ENCODE data around the gene MRC2.
"Not testable (repeated sequence)": the region's sequence is repeated elsewhere in the genome, so short reads cannot be mapped to it uniquely, and the experiment has no call there.

The MRC2 gene

DNA sequence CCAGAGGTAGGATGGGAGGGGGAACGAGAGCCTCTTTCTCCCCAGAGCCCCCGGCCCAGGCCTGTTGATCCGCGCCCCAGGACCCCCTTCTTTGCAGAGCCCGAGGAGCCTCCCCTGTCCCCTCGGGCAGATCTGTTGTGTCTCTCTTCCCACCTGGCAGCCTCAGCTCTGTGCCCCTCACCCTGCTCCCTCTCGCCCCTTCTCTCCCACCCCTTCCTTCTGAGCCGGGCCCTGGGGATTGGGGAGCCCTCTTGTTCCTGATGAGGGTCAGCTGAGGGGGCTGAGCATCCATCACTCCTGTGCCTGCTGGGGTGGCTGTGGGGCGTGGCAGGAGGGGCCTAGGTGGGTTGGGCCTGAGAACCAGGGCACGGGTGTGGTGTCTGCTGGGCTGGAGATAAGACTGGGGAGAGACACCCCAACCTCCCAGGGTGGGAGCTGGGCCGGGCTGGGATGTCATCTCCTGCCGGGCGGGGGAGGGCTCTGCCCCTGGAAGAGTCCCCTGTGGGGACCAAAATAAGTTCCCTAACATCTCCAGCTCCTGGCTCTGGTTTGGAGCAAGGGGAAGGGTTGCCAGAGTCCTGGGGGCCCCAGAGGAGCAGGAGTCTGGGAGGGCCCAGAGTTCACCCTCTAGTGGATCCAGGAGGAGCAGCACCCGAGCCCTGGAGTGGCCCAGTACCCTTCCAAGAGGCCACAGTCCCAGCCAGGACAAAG, 65.4 kb downstream of the MRC2 start:
- no peak overlapping the region for H3K4me3 ChIP-seq (ENCODE audit: low read depth, low read length)
- DNase-seq (ENCODE audit: low read depth) = no peak
- TF ChIP-seq, protein P1, sequence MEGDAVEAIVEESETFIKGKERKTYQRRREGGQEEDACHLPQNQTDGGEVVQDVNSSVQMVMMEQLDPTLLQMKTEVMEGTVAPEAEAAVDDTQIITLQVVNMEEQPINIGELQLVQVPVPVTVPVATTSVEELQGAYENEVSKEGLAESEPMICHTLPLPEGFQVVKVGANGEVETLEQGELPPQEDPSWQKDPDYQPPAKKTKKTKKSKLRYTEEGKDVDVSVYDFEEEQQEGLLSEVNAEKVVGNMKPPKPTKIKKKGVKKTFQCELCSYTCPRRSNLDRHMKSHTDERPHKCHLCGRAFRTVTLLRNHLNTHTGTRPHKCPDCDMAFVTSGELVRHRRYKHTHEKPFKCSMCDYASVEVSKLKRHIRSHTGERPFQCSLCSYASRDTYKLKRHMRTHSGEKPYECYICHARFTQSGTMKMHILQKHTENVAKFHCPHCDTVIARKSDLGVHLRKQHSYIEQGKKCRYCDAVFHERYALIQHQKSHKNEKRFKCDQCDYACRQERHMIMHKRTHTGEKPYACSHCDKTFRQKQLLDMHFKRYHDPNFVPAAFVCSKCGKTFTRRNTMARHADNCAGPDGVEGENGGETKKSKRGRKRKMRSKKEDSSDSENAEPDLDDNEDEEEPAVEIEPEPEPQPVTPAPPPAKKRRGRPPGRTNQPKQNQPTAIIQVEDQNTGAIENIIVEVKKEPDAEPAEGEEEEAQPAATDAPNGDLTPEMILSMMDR (IDR thresholded peaks at IDR 0.05; ENCODE audit: control insufficient read depth, extremely low read depth, insufficient read depth) = peak; percentile 37

DNA sequence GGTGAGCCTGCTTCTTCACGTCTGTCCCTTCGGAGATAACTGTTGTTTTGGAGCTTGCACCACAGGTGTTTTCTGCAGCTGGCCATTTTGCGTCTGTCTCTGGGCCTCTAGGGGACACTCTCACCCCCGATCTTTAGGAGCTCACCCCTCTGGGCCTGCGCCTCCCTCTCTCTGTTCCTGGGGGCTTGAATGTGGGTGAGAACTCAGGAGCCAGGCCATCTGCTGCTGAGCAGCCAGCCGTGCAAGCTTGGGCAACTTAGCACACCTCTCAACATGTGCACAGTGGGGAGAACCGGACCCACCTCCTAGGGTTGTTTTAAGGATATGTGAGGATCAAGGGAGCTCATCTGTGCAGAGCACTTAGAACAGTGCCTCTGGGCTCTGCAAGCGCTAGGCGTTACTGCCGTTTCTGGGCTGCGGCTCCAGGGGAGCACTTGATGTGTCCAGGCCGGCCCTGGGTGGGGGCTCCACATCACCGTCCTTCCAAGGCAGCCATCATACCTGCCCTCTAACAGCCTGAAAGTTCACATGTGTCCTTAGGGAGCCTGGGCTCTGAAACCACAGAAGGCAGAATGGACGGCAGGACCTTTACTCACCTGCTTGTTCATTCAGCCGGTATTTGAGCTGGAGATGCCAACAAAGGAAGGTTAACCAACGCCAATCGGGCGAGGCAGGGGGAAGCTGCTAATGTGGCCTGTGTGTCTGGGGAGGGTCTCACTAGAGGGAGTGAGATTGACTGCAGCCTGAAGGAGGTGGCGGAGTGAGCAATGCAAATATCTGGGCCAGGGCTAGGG, 66.3 kb downstream of the MRC2 start:
- no peak overlapping the region for H3K4me3 ChIP-seq (ENCODE audit: low read depth, low read length)
- TF ChIP-seq, protein P1 (IDR thresholded peaks at IDR 0.05; ENCODE audit: control insufficient read depth, extremely low read depth, insufficient read depth) = no peak
- no peak for DNase-seq (ENCODE audit: low read depth)

DNA sequence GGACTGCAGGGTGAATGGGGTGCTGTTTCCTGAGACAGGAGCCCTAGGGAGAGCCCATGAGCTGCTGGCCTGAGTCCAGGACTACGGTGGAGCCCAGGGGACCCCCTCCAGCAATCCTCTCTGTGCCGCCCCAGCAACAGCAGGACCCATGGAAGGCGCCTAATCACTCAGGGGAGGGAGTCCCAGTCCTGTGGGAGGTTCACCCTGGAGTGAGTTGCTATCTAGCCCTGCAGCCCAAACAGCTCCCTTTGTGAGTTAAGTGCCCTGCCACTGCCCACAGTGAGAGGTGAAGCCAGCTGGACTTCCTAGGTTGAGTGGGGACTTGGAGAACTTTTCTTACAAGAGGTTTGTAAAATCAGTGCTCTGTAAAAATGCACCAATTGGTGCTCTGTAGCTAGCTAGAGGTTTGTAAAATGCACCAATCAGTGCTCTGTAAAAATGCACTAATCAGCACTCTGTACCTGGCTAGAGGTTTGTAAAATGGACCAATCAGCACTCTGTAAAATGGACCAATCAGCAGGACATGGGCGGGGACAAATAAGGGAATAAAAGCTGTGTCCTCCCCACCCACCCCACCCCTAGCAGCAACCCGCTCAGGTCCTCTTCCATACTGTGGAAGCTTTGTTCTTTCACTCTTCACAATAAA, 67.7 kb downstream of the MRC2 start:
- not testable (repeated sequence) for DNase-seq (ENCODE audit: low read depth); H3K4me3 ChIP-seq (ENCODE audit: low read depth, low read length)

DNA sequence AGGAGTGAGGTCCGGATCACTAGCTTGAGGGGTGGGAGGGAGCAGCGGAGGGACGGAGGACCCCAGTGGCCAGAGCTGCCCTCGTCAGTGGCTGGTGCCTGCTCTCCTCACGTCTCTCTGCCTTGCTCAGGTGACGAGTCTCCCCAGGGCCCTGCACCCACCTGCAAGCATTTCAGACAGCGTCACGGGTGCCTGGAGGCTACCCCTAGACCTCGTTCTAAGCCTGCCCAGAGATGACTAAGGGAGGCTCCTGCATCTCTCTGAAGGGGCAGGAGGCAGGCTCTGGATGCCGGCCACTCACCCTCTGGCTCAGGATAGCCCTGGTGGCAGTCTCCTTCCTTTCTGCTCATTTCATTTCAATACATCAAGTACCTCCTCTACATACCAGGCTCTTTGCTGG, 68.8 kb downstream of the MRC2 start:
- DNase-seq (ENCODE audit: low read depth) = no peak
- H3K4me3 ChIP-seq (ENCODE audit: low read depth, low read length) = no peak overlapping the region
- TF ChIP-seq, protein P1 (IDR thresholded peaks at IDR 0.05; ENCODE audit: control insufficient read depth, extremely low read depth, insufficient read depth) = no peak

DNA sequence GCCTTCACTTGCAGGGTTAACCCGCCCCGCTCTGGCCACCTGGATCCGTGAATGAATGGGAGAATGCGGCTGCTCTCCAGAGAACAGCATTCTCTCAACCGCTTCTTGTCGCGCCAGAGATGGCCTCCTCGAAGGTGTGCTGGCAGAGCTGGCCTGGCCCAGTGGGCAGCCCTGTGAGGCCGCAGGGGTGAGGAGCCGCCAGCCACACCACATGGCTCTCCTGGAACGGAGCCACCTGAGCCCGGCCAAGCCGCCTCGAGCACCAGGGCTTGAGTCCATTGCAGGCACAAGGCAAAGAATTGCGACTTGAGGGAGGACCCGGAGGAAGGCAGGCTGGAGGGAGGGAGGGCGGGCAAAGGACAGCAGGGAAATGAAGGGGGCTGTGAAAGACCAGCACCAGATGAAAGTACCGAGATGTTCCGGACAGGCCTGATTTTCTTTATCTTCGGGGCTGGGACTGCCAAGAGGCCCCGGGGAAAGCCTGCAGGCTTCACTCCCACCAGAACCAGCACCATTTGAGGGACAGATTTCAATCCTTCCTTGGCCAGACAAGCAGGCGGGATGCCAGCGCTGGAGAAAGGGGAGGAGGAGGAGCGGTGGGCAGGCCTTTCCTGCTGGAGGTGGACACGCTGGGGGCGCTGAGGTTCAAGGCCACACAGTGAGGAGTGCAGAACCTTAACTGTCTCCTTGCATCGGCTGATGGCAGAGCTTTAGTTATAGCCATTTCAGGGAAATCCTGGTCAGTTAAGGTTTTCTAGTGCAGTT, 69.4 kb downstream of the MRC2 start:
- TF ChIP-seq, protein P1 (IDR thresholded peaks at IDR 0.05; ENCODE audit: control insufficient read depth, extremely low read depth, insufficient read depth) = no peak
- no peak overlapping the region for H3K4me3 ChIP-seq (ENCODE audit: low read depth, low read length)
- DNase-seq (ENCODE audit: low read depth) = no peak

DNA sequence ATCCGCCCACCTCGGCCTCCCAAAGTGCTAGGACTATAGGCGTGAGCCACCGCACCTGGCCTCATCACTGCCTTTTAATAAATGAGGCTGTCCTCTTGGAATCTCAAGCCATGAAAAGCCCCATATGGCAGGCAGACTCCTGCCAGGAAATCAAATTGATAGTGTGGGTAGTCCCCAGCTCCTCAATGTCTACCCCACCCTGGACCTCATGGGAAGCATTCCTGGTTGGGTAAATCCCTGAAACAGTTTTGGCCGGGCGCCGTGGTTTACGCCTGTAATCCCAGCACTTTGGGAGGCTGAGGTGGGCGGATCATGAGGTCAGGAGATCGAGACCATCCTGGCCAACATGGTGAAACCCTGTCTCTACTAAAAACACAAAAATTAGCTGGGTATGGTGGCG, 71.0 kb downstream of the MRC2 start:
- not testable (repeated sequence) for H3K4me3 ChIP-seq (ENCODE audit: low read depth, low read length); DNase-seq (ENCODE audit: low read depth)

DNA sequence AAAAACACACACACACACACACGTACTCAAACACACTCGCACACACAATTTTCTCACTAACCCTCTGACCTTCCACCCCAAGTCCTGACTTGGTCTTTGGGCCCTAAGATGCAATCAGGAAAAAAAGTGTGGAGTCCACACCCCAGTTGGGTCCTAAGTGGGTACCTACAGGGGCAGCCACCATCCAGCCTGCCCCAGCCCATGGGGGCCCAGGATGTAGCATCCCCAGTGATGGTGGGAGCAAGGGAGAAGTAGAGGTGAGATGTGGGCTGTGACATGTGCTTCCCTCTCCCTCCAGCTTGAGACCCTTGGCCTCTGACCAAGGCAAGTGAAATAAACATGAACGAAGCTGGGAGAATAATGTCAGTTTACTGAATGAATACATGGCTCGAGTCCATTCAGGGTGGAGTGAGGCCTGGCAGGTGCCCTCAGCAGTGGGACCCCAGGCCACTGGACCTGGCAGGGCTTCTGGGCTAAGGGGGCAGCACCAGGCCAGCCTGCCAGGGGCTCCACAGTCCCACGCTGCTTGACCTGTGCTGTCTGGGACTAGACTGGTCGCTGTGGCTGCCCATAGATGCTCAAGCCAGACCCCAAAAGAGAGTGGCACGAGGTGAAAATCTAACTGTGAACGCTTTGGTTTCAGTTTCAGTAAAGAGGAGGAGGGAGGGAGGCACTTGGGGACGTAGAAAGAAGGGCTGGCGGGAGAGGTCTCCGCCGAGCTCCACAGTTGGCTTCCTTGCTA, 73.7 kb downstream of the MRC2 start:
- no peak overlapping the region for H3K4me3 ChIP-seq (ENCODE audit: low read depth, low read length)
- TF ChIP-seq, protein P1 (IDR thresholded peaks at IDR 0.05; ENCODE audit: control insufficient read depth, extremely low read depth, insufficient read depth) = no peak
- no peak for DNase-seq (ENCODE audit: low read depth)

All from LNCaP clone FGC (cell line).